Measurements from ENCODE around the gene TBC1D24. TPM values are rescaled to one million over a fixed set of nuclear protein-coding genes. Genes with fewer than 3 reads are reported as not detected.

The TBC1D24 gene
- total RNA-seq, 1 donor from 2014 or later, result 16.6 TPM

- Mint-ChIP-seq H3K27ac (peak overlapping the region; percentile 69), H3K27me3 (no peaks in the 10 kb centered on the region), H3K9me3 (no peaks in the 10 kb centered on the region), H3K4me1 (peaks cover 13% of the 10 kb centered on the region), H3K4me3 (peak overlapping the region; percentile 65), H3K36me3 (ENCODE audit: low read depth) (no peaks in the 10 kb centered on the region)
- intact Hi-C loops (cut with micrococcal nuclease), result loop anchor here (5.0 kb wide), 1 partner anchor 145 kb away; the partner anchor contains the start of gene ABCA3
- DNase-seq, result peak; percentile 90
Observed at GRCh38 chr16:2486645-2487516, 12.0 kb downstream of the TBC1D24 start.

- Mint-ChIP-seq H3K27ac (peak overlapping the region; percentile 69), H3K9me3 (no peaks in the 10 kb centered on the region), H3K27me3 (no peaks in the 10 kb centered on the region), H3K36me3 (ENCODE audit: low read depth) (no peaks in the 10 kb centered on the region), H3K4me1 (peaks cover 13% of the 10 kb centered on the region), H3K4me3 (peak overlapping the region; percentile 65)
- intact Hi-C loops (cut with micrococcal nuclease), result loop anchor here (5.0 kb wide), 1 partner anchor 145 kb away; the partner anchor contains the start of gene ABCA3
- DNase-seq, result no peak
Observed at GRCh38 chr16:2487517-2487842, 12.6 kb downstream of the TBC1D24 start.

GRCh38 chr16:2487903-2488531, 13.1 kb downstream of the TBC1D24 start:
- Mint-ChIP-seq H3K27me3 (no peaks in the 10 kb centered on the region), H3K4me3 (no peak overlapping the region)

GRCh38 chr16:2489581-2489980, 14.7 kb downstream of the TBC1D24 start:
- Mint-ChIP-seq H3K4me3 (no peak overlapping the region), H3K9me3 (no peaks in the 10 kb centered on the region), H3K27ac (no peak overlapping the region), H3K4me1 (peaks cover 13% of the 10 kb centered on the region), H3K36me3 (ENCODE audit: low read depth) (no peaks in the 10 kb centered on the region), H3K27me3 (no peaks in the 10 kb centered on the region)
- DNase-seq, result no peak
- intact Hi-C loops (cut with micrococcal nuclease), result loop anchor here (5.0 kb wide), 1 partner anchor 147 kb away; the partner anchor contains the start of gene ABCA3

More at GRCh38 chr16:2487903-2488531, 13.1 kb downstream of the TBC1D24 start:
- no peak overlapping the region for H3K27ac Mint-ChIP-seq
- H3K4me1 Mint-ChIP-seq, result peaks cover 13% of the 10 kb centered on the region
- DNase-seq, result no peak
- intact Hi-C loops (cut with micrococcal nuclease), result loop anchor here (5.0 kb wide), 1 partner anchor 146 kb away; the partner anchor contains the start of gene ABCA3
- no peaks in the 10 kb centered on the region for H3K9me3 Mint-ChIP-seq
- H3K36me3 Mint-ChIP-seq (ENCODE audit: low read depth), result no peaks in the 10 kb centered on the region

GRCh38 chr16:2490190-2491105, 15.5 kb downstream of the TBC1D24 start:
- Mint-ChIP-seq H3K36me3 (ENCODE audit: low read depth) (no peaks in the 10 kb centered on the region), H3K27me3 (no peaks in the 10 kb centered on the region), H3K4me1 (peaks cover 13% of the 10 kb centered on the region), H3K9me3 (no peaks in the 10 kb centered on the region), H3K4me3 (no peak overlapping the region), H3K27ac (no peak overlapping the region)
- no peak for DNase-seq
- intact Hi-C loops (cut with micrococcal nuclease), result no loop called here

- Mint-ChIP-seq H3K27ac (no peak overlapping the region), H3K27me3 (no peaks in the 10 kb centered on the region), H3K4me3 (no peak overlapping the region), H3K4me1 (peaks cover 6% of the 10 kb centered on the region), H3K36me3 (ENCODE audit: low read depth) (no peaks in the 10 kb centered on the region), H3K9me3 (no peaks in the 10 kb centered on the region)
- intact Hi-C loops (cut with micrococcal nuclease), result no loop called here
- DNase-seq, result no peak
Observed at GRCh38 chr16:2492292-2492691, 17.4 kb downstream of the TBC1D24 start.

GRCh38 chr16:2493605-2494004, 18.7 kb downstream of the TBC1D24 start:
- Mint-ChIP-seq H3K27me3 (no peaks in the 10 kb centered on the region), H3K36me3 (ENCODE audit: low read depth) (no peaks in the 10 kb centered on the region), H3K27ac (no peak overlapping the region), H3K9me3 (no peaks in the 10 kb centered on the region), H3K4me1 (no peaks in the 10 kb centered on the region), H3K4me3 (no peak overlapping the region)
- DNase-seq, result no peak
- intact Hi-C loops (cut with micrococcal nuclease), result no loop called here

- intact Hi-C loops (cut with micrococcal nuclease), result no loop called here
- no peak for DNase-seq
- H3K4me3 Mint-ChIP-seq, result no peak overlapping the region
- H3K4me1 Mint-ChIP-seq, result no peaks in the 10 kb centered on the region
- H3K27ac Mint-ChIP-seq, result no peak overlapping the region
- no peaks in the 10 kb centered on the region for H3K36me3 Mint-ChIP-seq (ENCODE audit: low read depth)
- H3K9me3 Mint-ChIP-seq, result no peaks in the 10 kb centered on the region
- no peaks in the 10 kb centered on the region for H3K27me3 Mint-ChIP-seq
Observed at GRCh38 chr16:2494616-2495015, 19.7 kb downstream of the TBC1D24 start.

GRCh38 chr16:2495041-2495440, 20.1 kb downstream of the TBC1D24 start:
- Mint-ChIP-seq H3K27me3 (no peaks in the 10 kb centered on the region), H3K9me3 (no peaks in the 10 kb centered on the region), H3K36me3 (ENCODE audit: low read depth) (no peaks in the 10 kb centered on the region), H3K27ac (no peak overlapping the region), H3K4me3 (no peak overlapping the region), H3K4me1 (no peaks in the 10 kb centered on the region)
- DNase-seq, result no peak
- intact Hi-C loops (cut with micrococcal nuclease), result no loop called here

- Mint-ChIP-seq H3K9me3 (no peaks in the 10 kb centered on the region), H3K27ac (no peak overlapping the region), H3K27me3 (no peaks in the 10 kb centered on the region), H3K4me1 (no peaks in the 10 kb centered on the region), H3K36me3 (ENCODE audit: low read depth) (no peaks in the 10 kb centered on the region), H3K4me3 (no peak overlapping the region)
- intact Hi-C loops (cut with micrococcal nuclease), result no loop called here
- no peak for DNase-seq
Observed at GRCh38 chr16:2496223-2497115, 21.5 kb downstream of the TBC1D24 start.

GRCh38 chr16:2497116-2497630, 22.2 kb downstream of the TBC1D24 start:
- Mint-ChIP-seq H3K27me3 (no peaks in the 10 kb centered on the region), H3K4me3 (no peak overlapping the region), H3K27ac (no peak overlapping the region), H3K9me3 (no peaks in the 10 kb centered on the region), H3K36me3 (ENCODE audit: low read depth) (no peaks in the 10 kb centered on the region), H3K4me1 (no peaks in the 10 kb centered on the region)
- intact Hi-C loops (cut with micrococcal nuclease), result no loop called here
- DNase-seq, result no peak

- H3K27me3 Mint-ChIP-seq, result no peaks in the 10 kb centered on the region
- intact Hi-C loops (cut with micrococcal nuclease), result no loop called here
- DNase-seq, result no peak
- no peak overlapping the region for H3K4me3 Mint-ChIP-seq
- no peak overlapping the region for H3K27ac Mint-ChIP-seq
- no peaks in the 10 kb centered on the region for H3K4me1 Mint-ChIP-seq
- H3K9me3 Mint-ChIP-seq, result no peaks in the 10 kb centered on the region
- H3K36me3 Mint-ChIP-seq (ENCODE audit: low read depth), result no peaks in the 10 kb centered on the region
Observed at GRCh38 chr16:2497695-2498484, 23.0 kb downstream of the TBC1D24 start.

All from activated CD4-positive, alpha-beta T cell treated with anti-CD3 and anti-CD28 coated beads, Interleukin-2, amount 10 ng/mL, durations not matched to agents 24 days and 14 days (primary cell).